ENCODE measurements around the gene C1RL. TPM values are rescaled to one million over a fixed set of nuclear protein-coding genes. Genes with fewer than 3 reads are reported as not detected.

The C1RL gene
- total RNA-seq, 6 donors from 2014 or later, result 55.9 to 224 (median 82.7) TPM

GRCh38 chr12:7068240-7068993, 40.6 kb downstream of the C1RL start:
- 60 to 77% methylated on average over 11 of the region's 11 CpGs for WGBS, 2 donors
- Histone ChIP-seq H3K4me1 (no peaks in the 10 kb centered on the region), H3K36me3 (peaks cover 0 to 25% (median 0%) of the 10 kb centered on the region in 4 donors), H3K27me3 (no peaks in the 10 kb centered on the region), H3K27ac (peak overlapping the region in 2 of 4 donors; percentile 0 to 30), H3K9me3 (no peaks in the 10 kb centered on the region), H3K4me3 (no peak overlapping the region)
- DNase-seq, result peak in 1 of 2 donors; percentile 35
- peak in 1 of 2 donors; percentile 10 for ATAC-seq (ENCODE audit: low FRiP score in 2 of 2)
- TF ChIP-seq POLR2AphosphoS5 (IDR thresholded peaks at IDR 0.05) (no peak), CTCF (IDR thresholded peaks at IDR 0.05) (no peak), POLR2A (IDR thresholded peaks at IDR 0.05) (no peak), EP300 (IDR thresholded peaks at IDR 0.05) (no peak)

- Histone ChIP-seq H3K36me3 (peaks cover 0 to 25% (median 0%) of the 10 kb centered on the region in 4 donors), H3K4me1 (no peaks in the 10 kb centered on the region), H3K9me3 (no peaks in the 10 kb centered on the region), H3K27ac (no peak overlapping the region), H3K4me3 (no peak overlapping the region), H3K27me3 (no peaks in the 10 kb centered on the region)
- DNase-seq (no peak), ATAC-seq (ENCODE audit: low FRiP score in 2 of 2) (no peak)
- WGBS, 2 donors, result 85 to 91% methylated on average over 7 of the region's 7 CpGs
- TF ChIP-seq CTCF (IDR thresholded peaks at IDR 0.05) (no peak), POLR2A (IDR thresholded peaks at IDR 0.05) (no peak)
These were observed 41.9 kb downstream of the C1RL start for GRCh38 chr12:7067096-7067495.

- ATAC-seq (ENCODE audit: low FRiP score in 2 of 2), result no peak
- H3K27me3 ChIP-seq, result no peaks in the 10 kb centered on the region
- no peak overlapping the region for H3K4me3 ChIP-seq
- TF ChIP-seq POLR2A (IDR thresholded peaks at IDR 0.05), result no peak
- TF ChIP-seq POLR2AphosphoS5 (IDR thresholded peaks at IDR 0.05), result no peak
- TF ChIP-seq EP300 (IDR thresholded peaks at IDR 0.05), result no peak
- no peak for TF ChIP-seq CTCF (IDR thresholded peaks at IDR 0.05)
- WGBS, 2 donors, result 85 to 88% methylated on average over 2 of the region's 2 CpGs
- no peaks in the 10 kb centered on the region for H3K9me3 ChIP-seq
- DNase-seq, result no peak
- no peaks in the 10 kb centered on the region for H3K4me1 ChIP-seq
- H3K36me3 ChIP-seq, result peaks cover 0 to 25% (median 0%) of the 10 kb centered on the region in 4 donors
- no peak overlapping the region for H3K27ac ChIP-seq
These were observed 42.4 kb downstream of the C1RL start for GRCh38 chr12:7066596-7066995.

GRCh38 chr12:7065073-7065623, 43.9 kb downstream of the C1RL start:
- Histone ChIP-seq H3K4me3 (no peak overlapping the region), H3K9me3 (no peaks in the 10 kb centered on the region), H3K27me3 (no peaks in the 10 kb centered on the region), H3K4me1 (peaks cover 0 to 12% (median 8%) of the 10 kb centered on the region in 4 donors), H3K27ac (no peak overlapping the region), H3K36me3 (peaks cover 0 to 22% (median 0%) of the 10 kb centered on the region in 4 donors)
- no peak for DNase-seq
- no peak for TF ChIP-seq EP300 (IDR thresholded peaks at IDR 0.05)
- no peak for TF ChIP-seq POLR2AphosphoS5 (IDR thresholded peaks at IDR 0.05)
- ATAC-seq (ENCODE audit: low FRiP score in 2 of 2), result no peak
- WGBS, 2 donors, result 88 to 91% methylated on average over 7 of the region's 7 CpGs

GRCh38 chr12:7064516-7064915, 44.5 kb downstream of the C1RL start:
- ATAC-seq (ENCODE audit: low FRiP score in 2 of 2), result no peak
- no peak overlapping the region for H3K27ac ChIP-seq
- TF ChIP-seq EP300 (IDR thresholded peaks at IDR 0.05), result no peak
- TF ChIP-seq POLR2AphosphoS5 (IDR thresholded peaks at IDR 0.05), result no peak
- TF ChIP-seq POLR2A (IDR thresholded peaks at IDR 0.05), result no peak
- no peak for TF ChIP-seq CTCF (IDR thresholded peaks at IDR 0.05)
- peaks cover 6 to 19% (median 13%) of the 10 kb centered on the region in 4 donors for H3K4me1 ChIP-seq
- H3K4me3 ChIP-seq, result no peak overlapping the region
- no peaks in the 10 kb centered on the region for H3K27me3 ChIP-seq
- no peak for DNase-seq
- H3K36me3 ChIP-seq, result peaks cover 0 to 20% (median 0%) of the 10 kb centered on the region in 4 donors
- H3K9me3 ChIP-seq, result no peaks in the 10 kb centered on the region
- 83% methylated on average over 3 of the region's 3 CpGs for WGBS, 2 donors
